AG09309 (cell line): ENCODE data around the gene PRM2.
"Not testable (repeated sequence)": the region's sequence is repeated elsewhere in the genome, so short reads cannot be mapped to it uniquely, and the experiment has no call there.

ENCODE experiments used
- DNase-seq: peaks from one replicate; pipeline ENCODE4 v3.0.0-alpha.2; 2010; ENCODE audit warnings: low read depth
- H3K4me3 ChIP-seq: 2 replicates; pipeline ENCODE4 v1.5.1; 2011; ENCODE audit warnings: mild to moderate bottlenecking, low read depth, low read length, moderate library complexity; ENCODE audit not compliant: control insufficient read depth
- TF ChIP-seq, protein P1 (sequence below): IDR thresholded peaks from 2 replicates; pipeline ENCODE4 v1.5.1; 2011; ENCODE audit warnings: mild to moderate bottlenecking, low read depth, low read length, inconsistent platforms; ENCODE audit not compliant: insufficient read depth, control insufficient read depth; ENCODE audit errors: missing control alignments

Gene PRM2

DNA sequence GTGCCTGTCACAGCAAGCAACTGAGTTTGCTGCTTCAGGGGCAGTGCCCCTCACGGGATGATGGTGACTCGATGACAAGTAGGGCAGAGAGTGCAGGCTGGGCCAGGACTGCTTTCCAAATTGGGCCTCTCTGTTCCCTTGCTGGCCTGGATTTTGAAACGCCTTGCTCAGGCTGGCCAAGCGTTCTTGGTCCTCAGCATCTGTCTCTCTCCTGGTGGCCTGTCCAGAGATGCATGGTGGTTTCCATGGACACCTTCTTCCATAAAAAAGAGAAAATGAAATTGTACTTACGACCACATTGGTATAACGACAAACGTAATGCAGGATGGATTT, 24.2 kb upstream of the PRM2 start:
- TF ChIP-seq, protein P1, sequence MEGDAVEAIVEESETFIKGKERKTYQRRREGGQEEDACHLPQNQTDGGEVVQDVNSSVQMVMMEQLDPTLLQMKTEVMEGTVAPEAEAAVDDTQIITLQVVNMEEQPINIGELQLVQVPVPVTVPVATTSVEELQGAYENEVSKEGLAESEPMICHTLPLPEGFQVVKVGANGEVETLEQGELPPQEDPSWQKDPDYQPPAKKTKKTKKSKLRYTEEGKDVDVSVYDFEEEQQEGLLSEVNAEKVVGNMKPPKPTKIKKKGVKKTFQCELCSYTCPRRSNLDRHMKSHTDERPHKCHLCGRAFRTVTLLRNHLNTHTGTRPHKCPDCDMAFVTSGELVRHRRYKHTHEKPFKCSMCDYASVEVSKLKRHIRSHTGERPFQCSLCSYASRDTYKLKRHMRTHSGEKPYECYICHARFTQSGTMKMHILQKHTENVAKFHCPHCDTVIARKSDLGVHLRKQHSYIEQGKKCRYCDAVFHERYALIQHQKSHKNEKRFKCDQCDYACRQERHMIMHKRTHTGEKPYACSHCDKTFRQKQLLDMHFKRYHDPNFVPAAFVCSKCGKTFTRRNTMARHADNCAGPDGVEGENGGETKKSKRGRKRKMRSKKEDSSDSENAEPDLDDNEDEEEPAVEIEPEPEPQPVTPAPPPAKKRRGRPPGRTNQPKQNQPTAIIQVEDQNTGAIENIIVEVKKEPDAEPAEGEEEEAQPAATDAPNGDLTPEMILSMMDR, result no peak
- no peak overlapping the region for H3K4me3 ChIP-seq
- DNase-seq, result no peak

DNA sequence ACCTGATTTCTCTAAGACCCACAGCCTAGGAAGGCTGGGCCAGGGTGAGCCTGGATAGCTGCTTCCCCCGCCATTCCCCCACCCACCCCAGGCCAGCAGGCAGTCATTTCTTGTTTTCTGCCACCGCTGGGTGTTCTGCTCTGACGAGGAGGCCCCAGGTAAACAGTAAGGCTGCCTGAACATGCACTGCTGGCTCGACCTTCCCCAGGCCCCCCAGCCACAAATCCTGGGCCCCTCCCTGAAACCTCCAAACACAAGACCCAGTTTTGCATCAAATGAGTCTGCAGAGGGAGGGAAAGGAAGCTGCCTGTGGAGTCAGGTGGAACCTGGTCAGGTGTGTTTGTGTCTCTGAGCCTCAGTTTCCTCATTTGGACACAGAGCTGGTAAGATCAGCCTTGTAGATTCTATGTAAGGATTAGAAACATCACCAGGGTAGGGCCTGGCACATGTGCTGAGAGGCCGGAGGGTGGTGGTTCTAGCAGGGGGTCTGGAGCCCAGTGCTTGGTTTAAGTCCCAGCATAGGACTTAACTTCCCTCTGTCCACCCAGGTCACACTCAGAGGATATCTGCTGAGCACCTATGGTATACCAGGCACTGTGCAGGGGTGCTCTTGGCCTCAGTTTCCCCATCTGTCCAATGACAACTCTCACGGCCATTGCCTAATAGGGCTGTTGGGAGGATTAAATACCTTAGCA, 23.7 kb upstream of the PRM2 start:
- TF ChIP-seq, protein P1, result no peak
- H3K4me3 ChIP-seq, result no peak overlapping the region
- DNase-seq, result no peak

- not testable (repeated sequence) for H3K4me3 ChIP-seq, DNase-seq
These were observed 22.8 kb upstream of the PRM2 start for GRCh38 chr16:11298950-11299547.

GRCh38 chr16:11298143-11298900, 22.0 kb upstream of the PRM2 start:
- TF ChIP-seq, protein P1, result no peak
- DNase-seq, result no peak
- H3K4me3 ChIP-seq, result no peak overlapping the region

- DNase-seq, result peak; percentile 25
- H3K4me3 ChIP-seq, result peak overlapping the region; percentile 4; the same call in 1 of the 2 replicates
These were observed 21.3 kb upstream of the PRM2 start for GRCh38 chr16:11297492-11298142.

GRCh38 chr16:11296706-11297491, 20.6 kb upstream of the PRM2 start:
- TF ChIP-seq, protein P1, result no peak

More at GRCh38 chr16:11297492-11298142, 21.3 kb upstream of the PRM2 start:
- TF ChIP-seq, protein P1, result no peak

More at GRCh38 chr16:11296706-11297491, 20.6 kb upstream of the PRM2 start:
- no peak overlapping the region for H3K4me3 ChIP-seq
- no peak for DNase-seq
